CD14-positive monocyte (primary cell): Measurements from ENCODE around the gene PRAMEF12. TPM values are rescaled to one million over a fixed set of nuclear protein-coding genes. Genes with fewer than 3 reads are reported as not detected.

Source experiments
- DNase-seq, 3 donors: peaks; one replicate each; pipeline ENCODE4 v3.0.0-alpha.2; 2011 to 2022
- H2AFZ ChIP-seq: 2 replicates; pipeline ENCODE4 v1.6.0; 2012; ENCODE audit warnings: mild to moderate bottlenecking, low read depth, low read length, inconsistent platforms; ENCODE audit not compliant: insufficient read depth, poor library complexity, severe bottlenecking
- H3K27ac ChIP-seq, 2 donors: 1 replicate in 1 of 2; 2 replicates in 1 of 2; pipeline ENCODE4 v1.5.1; 2012 to 2013; ENCODE audit warnings: low read length in 2 of 2, control low read depth in 1 of 2, inconsistent platforms in 1 of 2, low read depth in 1 of 2, mild to moderate bottlenecking in 1 of 2
- H3K27me3 ChIP-seq, 2 donors: one replicate each; pipeline versions ENCODE4 v1.6.0 to v1.6.1; 2011 to 2013; ENCODE audit warnings: low read length in 2 of 2; ENCODE audit not compliant: control insufficient read depth in 2 of 2, insufficient read depth in 2 of 2
- H3K36me3 ChIP-seq, 2 donors: replicated peaks in 1 of 2; 1 replicate in 1 of 2; 2 replicates in 1 of 2; pipeline versions ENCODE4 v1.5.1 to v1.6.1; 2012 to 2013; ENCODE audit warnings: low read length in 2 of 2, control low read depth in 1 of 2, inconsistent platforms in 1 of 2, mild to moderate bottlenecking in 1 of 2; ENCODE audit not compliant: insufficient read depth in 2 of 2, control insufficient read depth in 1 of 2
- H3K4me1 ChIP-seq, 2 donors: 1 replicate in 1 of 2; 2 replicates in 1 of 2; pipeline versions ENCODE4 v1.5.1 to v1.6.1; 2012 to 2013; ENCODE audit warnings: low read length in 2 of 2, control low read depth in 1 of 2, inconsistent platforms in 1 of 2, mild to moderate bottlenecking in 1 of 2, moderate library complexity in 1 of 2; ENCODE audit not compliant: insufficient read depth in 2 of 2, control insufficient read depth in 1 of 2
- H3K4me2 ChIP-seq: replicated peaks from 2 replicates; pipeline ENCODE3; 2012; ENCODE audit warnings: low read length, moderate library complexity, mild to moderate bottlenecking; ENCODE audit not compliant: poor library complexity, severe bottlenecking; ENCODE audit errors: extremely low read depth
- H3K4me3 ChIP-seq, 3 experiments: fragments of 200-600 bp in 1 of 3; sonication (generic) in 1 of 3; replicated peaks in 1 of 3; 1 replicate in 2 of 3; 2 replicates in 1 of 3; pipeline ENCODE4 v1.5.1; 2011 to 2013; ENCODE audit warnings: low read length in 3 of 3, mild to moderate bottlenecking in 3 of 3, control low read depth in 2 of 3, low read depth in 2 of 3, inconsistent platforms in 1 of 3, moderate library complexity in 1 of 3
- H3K79me2 ChIP-seq: 2 replicates; pipeline ENCODE4 v1.6.0; 2012; ENCODE audit warnings: mild to moderate bottlenecking, control low read depth, inconsistent platforms, low read length, moderate library complexity; ENCODE audit not compliant: insufficient read depth
- H3K9ac ChIP-seq: 2 replicates; pipeline ENCODE4 v1.6.0; 2017; ENCODE audit warnings: low read length, mild to moderate bottlenecking; ENCODE audit not compliant: insufficient read depth, poor library complexity, severe bottlenecking
- H3K9me3 ChIP-seq, 2 donors: replicated peaks in 1 of 2; 1 replicate in 1 of 2; 2 replicates in 1 of 2; pipeline versions ENCODE4 v1.5.1 to v1.6.1; 2012 to 2013; ENCODE audit warnings: low read length in 2 of 2, control low read depth in 1 of 2; ENCODE audit not compliant: control insufficient read depth in 1 of 2, insufficient read depth in 1 of 2
- H4K20me1 ChIP-seq: 2 replicates; pipeline ENCODE4 v1.6.0; 2012; ENCODE audit warnings: mild to moderate bottlenecking, low read length, control low read depth, moderate library complexity; ENCODE audit not compliant: insufficient read depth
- H3K27ac Mint-ChIP-seq, 7 donors: one replicate each; pipeline ENCODE4 v1.8.0; 2020; ENCODE audit warnings: mild to moderate bottlenecking in 7 of 7, mixed read lengths in 7 of 7, moderate library complexity in 6 of 7, inconsistent platforms in 2 of 7
- H3K27me3 Mint-ChIP-seq, 3 donors: one replicate each; pipeline ENCODE4 v1.8.0; 2021 to 2022; ENCODE audit warnings: low read depth in 3 of 3, mild to moderate bottlenecking in 3 of 3, mixed read lengths in 3 of 3, moderate library complexity in 3 of 3, inconsistent platforms in 1 of 3
- H3K36me3 Mint-ChIP-seq, 2 donors: one replicate each; pipeline ENCODE4 v1.8.0; 2020; ENCODE audit warnings: mixed read lengths in 2 of 2, inconsistent platforms in 1 of 2, mild to moderate bottlenecking in 1 of 2
- H3K4me1 Mint-ChIP-seq: one replicate; pipeline ENCODE4 v1.8.0; 2020; ENCODE audit warnings: mild to moderate bottlenecking, mixed read lengths
- H3K4me3 Mint-ChIP-seq, 2 donors: one replicate each; pipeline ENCODE4 v1.8.0; 2020; ENCODE audit warnings: mild to moderate bottlenecking in 2 of 2, mixed read lengths in 2 of 2, moderate library complexity in 1 of 2
- H3K9me3 Mint-ChIP-seq, 7 donors: one replicate each; pipeline ENCODE4 v1.8.0; 2020 to 2022; ENCODE audit warnings: mixed read lengths in 7 of 7, mild to moderate bottlenecking in 6 of 7, moderate library complexity in 6 of 7, inconsistent platforms in 2 of 7
- CTCF ChIP-seq: fragments of 200-600 bp; IDR thresholded peaks from one replicate; pipeline ENCODE4 v1.8.0; 2022; ENCODE audit warnings: antibody characterized with exemption, mild to moderate bottlenecking
- WGBS: methylation state at CpG from one replicate; pipeline ENCODE4 v1.1.5; 2013; ENCODE audit warnings: missing lambda C conversion rate; ENCODE audit not compliant: insufficient coverage; 5-methylcytosine and 5-hydroxymethylcytosine counted together
- intact Hi-C, 2 donors: fragments of 100-400 bp; cut with micrococcal nuclease; formaldehyde crosslinking; loops; one replicate each; pipeline versions ENCODE4 v1.15.0 to v1.15.1; 2023
- polyA plus RNA-seq, 3 donors: library from polyadenylated mRNA; depleted of rRNA in 1 of 3; unstranded in 2 of 3; stranded (reverse) in 1 of 3; fragments of 300-500 nt in 2 of 3; fragments of >200 nt in 1 of 3; fragmentation: Illumina TruSeq in 2 of 3; gene quantifications; 1 replicate in 2 of 3; 2 replicates in 1 of 3; pipeline ENCODE4 v1.2.3, GENCODE V29; 2012 to 2021

PRAMEF12 gene
- polyA plus RNA-seq, 3 donors: not detected

GRCh38 chr1:12761781-12762180 is 11.8 kb upstream of the PRAMEF12 start:
- Mint-ChIP-seq H3K27me3 (peaks cover 1 to 12% (median 5%) of the 10 kb centered on the region in 3 donors), H3K36me3 (no peaks in the 10 kb centered on the region), H3K4me3 (no peak overlapping the region), H3K9me3 (peaks cover 0 to 3% (median 0%) of the 10 kb centered on the region in 7 donors), H3K4me1 (no peaks in the 10 kb centered on the region), H3K27ac (no peak overlapping the region)
- H3K9me3 ChIP-seq: no peaks in the 10 kb centered on the region
- no peaks in the 10 kb centered on the region for H3K27me3 ChIP-seq
- no peak for TF ChIP-seq CTCF
- H3K4me1 ChIP-seq: no peaks in the 10 kb centered on the region
- H3K79me2 ChIP-seq: no peaks in the 10 kb centered on the region
- no peak overlapping the region for H3K4me3 ChIP-seq
- no peak overlapping the region for H3K27ac ChIP-seq
- no peaks in the 10 kb centered on the region for H4K20me1 ChIP-seq
- 89% methylated on average over 5 of the region's 5 CpGs for WGBS
- H3K9ac ChIP-seq: no peak overlapping the region
- no peaks in the 10 kb centered on the region for H3K36me3 ChIP-seq
- no peak for DNase-seq
- intact Hi-C loops: no loop called here
- H3K4me2 ChIP-seq: no peak overlapping the region
- H2AFZ ChIP-seq: no peak overlapping the region

- Histone ChIP-seq H3K27ac (no peak overlapping the region), H3K27me3 (no peaks in the 10 kb centered on the region), H2AFZ (no peak overlapping the region), H3K9me3 (no peaks in the 10 kb centered on the region), H3K36me3 (no peaks in the 10 kb centered on the region), H4K20me1 (no peaks in the 10 kb centered on the region), H3K4me1 (no peaks in the 10 kb centered on the region), H3K79me2 (no peaks in the 10 kb centered on the region), H3K9ac (no peak overlapping the region), H3K4me2 (no peak overlapping the region), H3K4me3 (no peak overlapping the region)
- intact Hi-C loops: no loop called here
- 91% methylated on average over 5 of the region's 7 CpGs for WGBS
- no peak for TF ChIP-seq CTCF
- Mint-ChIP-seq H3K27me3 (peaks cover 1 to 12% (median 3%) of the 10 kb centered on the region in 3 donors), H3K4me1 (no peaks in the 10 kb centered on the region), H3K9me3 (peaks cover 0 to 3% (median 0%) of the 10 kb centered on the region in 7 donors), H3K4me3 (no peak overlapping the region), H3K36me3 (no peaks in the 10 kb centered on the region), H3K27ac (peak overlapping the region in 1 of 7 donors; percentile 36)
- no peak for DNase-seq
Measured at GRCh38 chr1:12762766-12763165, 10.8 kb upstream of the PRAMEF12 start.
